H1 (cell line): ENCODE measurements around the gene UVRAG. TPM values are rescaled to one million over a fixed set of nuclear protein-coding genes. Genes with fewer than 3 reads are reported as not detected.

Experiments
- CTCF ChIA-PET: fragments of 300-600 bp; sonication (Branson Sonifier 250); formaldehyde crosslinking; loops from one replicate; lab custom pipeline; 2021; ENCODE audit not compliant: partially characterized antibody; lab: Charles Lee
- POLR2A ChIA-PET: fragments of 300-600 bp; sonication (Branson Sonifier 250); formaldehyde crosslinking; loops from one replicate; lab custom pipeline; 2021; ENCODE audit warnings: inconsistent platforms; ENCODE audit not compliant: partially characterized antibody; lab: Charles Lee
- DNase-seq, 2 experiments: peaks; one replicate each; pipeline versions ENCODE4 v3.0.0 to v3.0.0-alpha.2; 2010 to 2022; ENCODE audit warnings: low spot score in 2 of 2, low read depth in 1 of 2, mixed read lengths in 1 of 2
- FAIRE-seq: peaks from 2 replicates; lab custom pipeline; 2011; peaks lifted over from hg19 to GRCh38; lab: Jason Lieb, UNC
- H2AFZ ChIP-seq: 2 replicates; pipeline ENCODE4 v1.8.1; 2012; ENCODE audit warnings: low read length, inconsistent platforms
- H2AK5ac ChIP-seq: 2 replicates; pipeline ENCODE4 v1.6.1; 2013; ENCODE audit warnings: low read depth, low read length
- H2BK120ac ChIP-seq: replicated peaks from 2 replicates; pipeline ENCODE3; 2013; ENCODE audit warnings: low read depth, low read length, inconsistent platforms
- H2BK12ac ChIP-seq: 2 replicates; pipeline ENCODE4 v1.6.1; 2013; ENCODE audit warnings: low read depth, low read length
- H2BK15ac ChIP-seq: 2 replicates; pipeline ENCODE4 v1.6.1; 2013; ENCODE audit warnings: low read length
- H2BK20ac ChIP-seq: 2 replicates; pipeline ENCODE4 v1.6.1; 2013; ENCODE audit warnings: low read length
- H2BK5ac ChIP-seq: 2 replicates; pipeline ENCODE4 v1.6.1; 2013; ENCODE audit warnings: low read depth, low read length
- H3K14ac ChIP-seq: 2 replicates; pipeline ENCODE4 v1.6.1; 2013; ENCODE audit warnings: inconsistent platforms; ENCODE audit not compliant: insufficient read length
- H3K18ac ChIP-seq: 2 replicates; pipeline ENCODE4 v1.6.1; 2013; ENCODE audit warnings: low read length; ENCODE audit errors: extremely low read depth
- H3K23ac ChIP-seq: 2 replicates; pipeline ENCODE4 v1.6.1; 2013; ENCODE audit warnings: inconsistent platforms; ENCODE audit not compliant: insufficient read length
- H3K23me2 ChIP-seq: 2 replicates; pipeline ENCODE4 v1.6.1; 2013; ENCODE audit warnings: low read depth, low read length
- H3K27ac ChIP-seq: 2 replicates; pipeline ENCODE4 v1.6.1; 2011; ENCODE audit warnings: low read depth, low read length, inconsistent platforms
- H3K27me3 ChIP-seq, 4 experiments: replicated peaks in 1 of 4; 1 replicate in 1 of 4; 2 replicates in 3 of 4; pipeline versions ENCODE4 v1.6.1 to v1.8.1; 2011 to 2013; ENCODE audit warnings: low read length in 3 of 4, mild to moderate bottlenecking in 3 of 4, inconsistent platforms in 2 of 4, mixed read lengths in 2 of 4, moderate library complexity in 1 of 4; ENCODE audit not compliant: control insufficient read depth in 3 of 4, insufficient read depth in 3 of 4; ENCODE audit errors: extremely low read depth in 1 of 4
- H3K36me3 ChIP-seq, 4 experiments: 2 replicates each; pipeline versions ENCODE4 v1.6.1 to v1.8.1; 2011 to 2013; ENCODE audit warnings: mild to moderate bottlenecking in 4 of 4, low read length in 3 of 4, moderate library complexity in 2 of 4, control low read depth in 1 of 4, inconsistent platforms in 1 of 4; ENCODE audit not compliant: insufficient read depth in 4 of 4, control insufficient read depth in 2 of 4
- H3K4ac ChIP-seq: replicated peaks from 2 replicates; pipeline ENCODE3; 2013; ENCODE audit warnings: low read length, low read depth, mixed read lengths, inconsistent platforms; ENCODE audit not compliant: insufficient read length
- H3K4me1 ChIP-seq, 4 experiments: replicated peaks in 1 of 4; 1 replicate in 1 of 4; 2 replicates in 3 of 4; pipeline versions ENCODE4 v1.6.1 to v1.8.1; 2011 to 2013; ENCODE audit warnings: low read length in 3 of 4, inconsistent platforms in 2 of 4, mixed read lengths in 1 of 4; ENCODE audit not compliant: insufficient read depth in 4 of 4, control insufficient read depth in 3 of 4
- H3K4me2 ChIP-seq, 2 experiments: 2 replicates each; pipeline versions ENCODE4 v1.6.1 to v1.8.1; 2011 to 2013; ENCODE audit warnings: low read depth in 2 of 2, low read length in 2 of 2, control low read depth in 1 of 2, inconsistent platforms in 1 of 2, mild to moderate bottlenecking in 1 of 2; ENCODE audit not compliant: insufficient read depth in 1 of 2
- H3K4me3 ChIP-seq, 4 experiments: fragments of 200-600, 300-600 bp in 1 of 4; sonication (generic), shearing (Covaris generic), sonication (Bioruptor Twin) in 1 of 4; 2 replicates each; pipeline versions ENCODE4 v1.5.1 to v1.8.1; 2011 to 2016; ENCODE audit warnings: low read length in 4 of 4, low read depth in 3 of 4, control low read depth in 2 of 4, inconsistent platforms in 2 of 4, mild to moderate bottlenecking in 2 of 4, mixed read lengths in 1 of 4, moderate library complexity in 1 of 4; ENCODE audit not compliant: insufficient read depth in 2 of 4; ENCODE audit errors: extremely low read depth in 1 of 4
- H3K56ac ChIP-seq: replicated peaks from 2 replicates; pipeline ENCODE3; 2013; ENCODE audit warnings: low read depth, mild to moderate bottlenecking, mixed read lengths, low read length, inconsistent platforms; ENCODE audit not compliant: insufficient read length
- H3K79me1 ChIP-seq: 2 replicates; pipeline ENCODE4 v1.6.1; 2013; ENCODE audit warnings: low read depth, low read length, control low read depth
- H3K79me2 ChIP-seq, 2 experiments: 2 replicates each; pipeline versions ENCODE4 v1.6.1 to v1.8.1; 2012 to 2013; ENCODE audit warnings: low read length in 2 of 2, mild to moderate bottlenecking in 2 of 2, inconsistent platforms in 1 of 2; ENCODE audit not compliant: insufficient read depth in 2 of 2, control insufficient read depth in 1 of 2
- H3K9ac ChIP-seq, 4 experiments: replicated peaks in 1 of 4; 1 replicate in 1 of 4; 2 replicates in 3 of 4; pipeline versions ENCODE4 v1.6.1 to v1.8.1; 2011 to 2013; ENCODE audit warnings: low read depth in 3 of 4, low read length in 3 of 4, control low read depth in 2 of 4, mild to moderate bottlenecking in 2 of 4, moderate library complexity in 2 of 4, inconsistent platforms in 1 of 4; ENCODE audit errors: extremely low read depth in 1 of 4
- H3K9me3 ChIP-seq, 2 experiments: 2 replicates each; pipeline versions ENCODE4 v1.6.1 to v1.8.1; 2012 to 2013; ENCODE audit warnings: mild to moderate bottlenecking in 2 of 2, moderate library complexity in 2 of 2, control low read depth in 1 of 2, inconsistent platforms in 1 of 2, low read depth in 1 of 2, low read length in 1 of 2, mixed read lengths in 1 of 2; ENCODE audit not compliant: insufficient read depth in 2 of 2
- H4K20me1 ChIP-seq, 2 experiments: replicated peaks in 1 of 2; 2 replicates each; pipeline versions ENCODE3 to v1.8.1; 2011 to 2013; ENCODE audit warnings: inconsistent platforms in 2 of 2, low read length in 2 of 2, mild to moderate bottlenecking in 1 of 2; ENCODE audit not compliant: insufficient read depth in 2 of 2, control insufficient read depth in 1 of 2
- H4K5ac ChIP-seq: 2 replicates; pipeline ENCODE4 v1.6.1; 2013; ENCODE audit warnings: low read length, low read depth, mixed read lengths, inconsistent platforms; ENCODE audit not compliant: insufficient read length
- H4K8ac ChIP-seq: 2 replicates; pipeline ENCODE4 v1.8.0; 2013; ENCODE audit warnings: mild to moderate bottlenecking, moderate library complexity, low read length, inconsistent platforms; ENCODE audit not compliant: insufficient read depth; ENCODE audit errors: extremely low read depth
- H4K91ac ChIP-seq: replicated peaks from 2 replicates; pipeline ENCODE3; 2013; ENCODE audit warnings: low read length, mixed read lengths, inconsistent platforms; ENCODE audit not compliant: insufficient read length
- WGBS, 2 experiments: shearing (Covaris generic) in 1 of 2; methylation state at CpG; one replicate each; pipeline versions ENCODE4 v1.1.6 to v1.1.7; 2013 to 2015; ENCODE audit warnings: low lambda C conversion rate in 2 of 2, mixed read lengths in 2 of 2, inconsistent platforms in 1 of 2, low coverage in 1 of 2, missing lambda C conversion rate in 1 of 2; ENCODE audit not compliant: insufficient replicate concordance in 2 of 2, insufficient coverage in 1 of 2, insufficient read length in 1 of 2; ENCODE audit errors: extremely low coverage in 1 of 2, missing lambda C conversion rate in 1 of 2; 5-methylcytosine and 5-hydroxymethylcytosine counted together
- polyA plus RNA-seq, 7 experiments: library from polyadenylated mRNA; depleted of rRNA in 3 of 7; stranded (reverse) in 5 of 7; unstranded in 2 of 7; fragments of >200 nt in 5 of 7; fragments of 200-250 nt in 2 of 7; gene quantifications; 1 replicate in 5 of 7; 2 replicates in 1 of 7; 4 replicates in 1 of 7; pipeline versions ENCODE4 v1.2.1 to v1.2.3, GENCODE V29; 2011 to 2013; ENCODE audit warnings: missing spikeins in 2 of 7, mixed read lengths in 2 of 7
- total RNA-seq: library from RNA; stranded (reverse); fragmentation: NEBNext Ultra II Directional; extraction: Animal tissue kit (Norgen Biotek cat#: 25700); gene quantifications from 2 replicates; pipeline ENCODE4 v1.2.1, GENCODE V29; 2021
- TF ChIP-seq, protein P1 (sequence below): IDR thresholded peaks from 2 replicates; pipeline ENCODE4 v1.6.1; 2011; ENCODE audit warnings: low read length, improper control_type of control experiment

Gene UVRAG
- total and polyA plus RNA-seq, 2 of the 8 experiments (the other 6 are each of a cell fraction or from before 2014, with no cell fraction given): 5.5 to 14.7 TPM

DNA sequence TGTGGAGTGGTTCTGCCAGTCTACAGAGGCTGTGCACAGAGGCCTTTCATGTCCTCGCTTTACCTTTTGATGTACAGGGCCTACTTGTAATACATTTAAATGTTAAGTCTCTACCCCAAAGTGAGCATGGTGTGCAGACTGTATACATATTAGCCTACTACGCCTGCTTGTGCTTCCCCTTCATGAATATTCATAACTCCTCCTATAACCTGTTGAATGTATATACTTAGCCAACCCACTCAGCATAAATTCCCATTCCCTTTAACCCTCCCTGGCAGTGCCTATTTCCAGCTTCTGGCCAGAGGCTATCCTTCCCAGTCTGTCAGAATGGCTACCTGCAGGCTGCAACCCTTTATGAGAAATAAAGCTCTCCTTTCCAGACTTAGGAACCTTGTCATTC, 275.2 kb downstream of the UVRAG start:
- no peak overlapping the region for H3K23ac ChIP-seq
- no peak overlapping the region for H4K91ac ChIP-seq
- ChIA-PET POLR2A (no interaction called here), CTCF (interaction anchor here (0.5 to 0.8 kb wide), 2 partner anchors 62 to 107 kb away, joined by 3 to 5 read pairs; no protein-coding TSS in a partner anchor)
- H4K5ac ChIP-seq: no peak overlapping the region
- H3K4me1 ChIP-seq: peaks cover 0 to 12% (median 6%) of the 10 kb centered on the region in 4 experiments; a peak in 4 of 7 replicates
- H3K18ac ChIP-seq: no peak overlapping the region
- no peak overlapping the region for H3K27ac ChIP-seq
- no peak overlapping the region for H2BK120ac ChIP-seq
- no peak overlapping the region for H2BK15ac ChIP-seq
- no peak overlapping the region for H2AFZ ChIP-seq
- no peaks in the 10 kb centered on the region for H3K79me2 ChIP-seq
- FAIRE-seq (no peak), DNase-seq (no peak)
- no peak overlapping the region for H3K4me2 ChIP-seq
- no peak overlapping the region for H3K9ac ChIP-seq
- H3K4me3 ChIP-seq: no peak overlapping the region
- no peaks in the 10 kb centered on the region for H3K36me3 ChIP-seq
- no peaks in the 10 kb centered on the region for H3K79me1 ChIP-seq
- no peak overlapping the region for H3K4ac ChIP-seq
- H3K14ac ChIP-seq: no peak overlapping the region
- no peak overlapping the region for H3K56ac ChIP-seq
- no peaks in the 10 kb centered on the region for H3K9me3 ChIP-seq
- H2BK20ac ChIP-seq: no peak overlapping the region
- WGBS, 2 experiments: 87% methylated on average over 2 of the region's 2 CpGs; no CpG with 5 or more reads in 1 of the 2 experiments
- H3K27me3 ChIP-seq: no peaks in the 10 kb centered on the region
- H2AK5ac ChIP-seq: no peak overlapping the region
- no peak overlapping the region for H4K8ac ChIP-seq
- H2BK12ac ChIP-seq: no peak overlapping the region
- H2BK5ac ChIP-seq: no peak overlapping the region
- H3K23me2 ChIP-seq: no peaks in the 10 kb centered on the region
- no peaks in the 10 kb centered on the region for H4K20me1 ChIP-seq
- TF ChIP-seq, protein P1, sequence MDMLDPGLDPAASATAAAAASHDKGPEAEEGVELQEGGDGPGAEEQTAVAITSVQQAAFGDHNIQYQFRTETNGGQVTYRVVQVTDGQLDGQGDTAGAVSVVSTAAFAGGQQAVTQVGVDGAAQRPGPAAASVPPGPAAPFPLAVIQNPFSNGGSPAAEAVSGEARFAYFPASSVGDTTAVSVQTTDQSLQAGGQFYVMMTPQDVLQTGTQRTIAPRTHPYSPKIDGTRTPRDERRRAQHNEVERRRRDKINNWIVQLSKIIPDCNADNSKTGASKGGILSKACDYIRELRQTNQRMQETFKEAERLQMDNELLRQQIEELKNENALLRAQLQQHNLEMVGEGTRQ: no peak
